ENCODE data around the gene RHOA.
"Not testable (repeated sequence)": the region's sequence is repeated elsewhere in the genome, so short reads cannot be mapped to it uniquely, and the experiment has no call there.

RHOA gene

GRCh38 chr3:49399461-49399860 is 12.3 kb downstream of the RHOA start:
- Mint-ChIP-seq H3K9me3 (peaks cover 4% of the 10 kb centered on the region), H3K27ac (no peak overlapping the region), H3K4me1 (peaks cover 11% of the 10 kb centered on the region), H3K36me3 (ENCODE audit: low read depth) (peaks cover 76% of the 10 kb centered on the region), H3K4me3 (no peak overlapping the region), H3K27me3 (ENCODE audit: low read depth, poor library complexity) (no peaks in the 10 kb centered on the region)
- no peak for TF ChIP-seq CTCF (IDR thresholded peaks at IDR 0.05)
- no peak for DNase-seq

GRCh38 chr3:49397470-49397869 is 14.3 kb downstream of the RHOA start:
- no peak overlapping the region for H3K4me3 Mint-ChIP-seq
- peaks cover 21% of the 10 kb centered on the region for H3K4me1 Mint-ChIP-seq
- peak overlapping the region; percentile 10 for H3K27ac Mint-ChIP-seq
- no peaks in the 10 kb centered on the region for H3K27me3 Mint-ChIP-seq (ENCODE audit: low read depth, poor library complexity)
- DNase-seq: no peak
- peaks cover 66% of the 10 kb centered on the region for H3K36me3 Mint-ChIP-seq (ENCODE audit: low read depth)
- H3K9me3 Mint-ChIP-seq: peaks cover 4% of the 10 kb centered on the region
- TF ChIP-seq CTCF (IDR thresholded peaks at IDR 0.05): no peak

GRCh38 chr3:49391310-49391709 is 20.5 kb downstream of the RHOA start:
- not testable (repeated sequence) for H3K27ac Mint-ChIP-seq; H3K9me3 Mint-ChIP-seq; DNase-seq; H3K4me3 Mint-ChIP-seq; H3K27me3 Mint-ChIP-seq (ENCODE audit: low read depth, poor library complexity); H3K4me1 Mint-ChIP-seq
- H3K36me3 Mint-ChIP-seq (ENCODE audit: low read depth): peaks cover 45% of the 10 kb centered on the region

- Mint-ChIP-seq H3K4me3 (no peak overlapping the region), H3K36me3 (ENCODE audit: low read depth) (peaks cover 35% of the 10 kb centered on the region), H3K4me1 (peaks cover 10% of the 10 kb centered on the region), H3K27ac (no peak overlapping the region), H3K27me3 (ENCODE audit: low read depth, poor library complexity) (no peaks in the 10 kb centered on the region), H3K9me3 (no peaks in the 10 kb centered on the region)
- DNase-seq: no peak
- no peak for TF ChIP-seq CTCF (IDR thresholded peaks at IDR 0.05)
Observed at GRCh38 chr3:49389297-49389696, 22.5 kb downstream of the RHOA start.

- H3K4me3 Mint-ChIP-seq: no peak overlapping the region
- H3K36me3 Mint-ChIP-seq (ENCODE audit: low read depth): peaks cover 42% of the 10 kb centered on the region
- H3K27ac Mint-ChIP-seq: no peak overlapping the region
- TF ChIP-seq CTCF (IDR thresholded peaks at IDR 0.05): no peak
- H3K4me1 Mint-ChIP-seq: peaks cover 8% of the 10 kb centered on the region
- no peaks in the 10 kb centered on the region for H3K27me3 Mint-ChIP-seq (ENCODE audit: low read depth, poor library complexity)
- no peak for DNase-seq
- peaks cover 2% of the 10 kb centered on the region for H3K9me3 Mint-ChIP-seq
Observed at GRCh38 chr3:49388289-49388820, 23.4 kb downstream of the RHOA start.

- Mint-ChIP-seq H3K4me1 (peaks cover 2% of the 10 kb centered on the region), H3K4me3 (no peak overlapping the region), H3K36me3 (ENCODE audit: low read depth) (peaks cover 44% of the 10 kb centered on the region), H3K27me3 (ENCODE audit: low read depth, poor library complexity) (no peaks in the 10 kb centered on the region), H3K9me3 (peaks cover 4% of the 10 kb centered on the region), H3K27ac (peak overlapping the region; percentile 41)
- DNase-seq: no peak
- no peak for TF ChIP-seq CTCF (IDR thresholded peaks at IDR 0.05)
Observed at GRCh38 chr3:49387721-49388120, 24.1 kb downstream of the RHOA start.
